NOMO-1 treated with dmso at 0.1 percent for 144 hours (cell line): ENCODE data around the gene ISM2.
"Not testable (repeated sequence)": the region's sequence is repeated elsewhere in the genome, so short reads cannot be mapped to it uniquely, and the experiment has no call there.

ENCODE experiments used
- DNase-seq: peaks from one replicate; lab custom pipeline; 2025; ENCODE audit not compliant: unreplicated experiment; lab: John Stamatoyannopoulos, UW

Gene ISM2

GRCh38 chr14:77498120-77498979 is at the start of gene ISM2:
TSS of gene ISM2 (minus strand) at chr14:77498816. CDS start at chr14:77498793, 23 bp downstream.
- DNase-seq: no peak

GRCh38 chr14:77547512-77548180 is 49.0 kb upstream of the ISM2 start:
- DNase-seq: no peak

- not testable (repeated sequence) for DNase-seq
Measured at GRCh38 chr14:77545171-77545570, 46.6 kb upstream of the ISM2 start.

- DNase-seq: no peak
Measured at GRCh38 chr14:77544571-77544970, 46.0 kb upstream of the ISM2 start.

- no peak for DNase-seq
Measured at GRCh38 chr14:77543637-77544334, 45.2 kb upstream of the ISM2 start.

GRCh38 chr14:77543240-77543551 is 44.6 kb upstream of the ISM2 start:
- no peak for DNase-seq

DNA sequence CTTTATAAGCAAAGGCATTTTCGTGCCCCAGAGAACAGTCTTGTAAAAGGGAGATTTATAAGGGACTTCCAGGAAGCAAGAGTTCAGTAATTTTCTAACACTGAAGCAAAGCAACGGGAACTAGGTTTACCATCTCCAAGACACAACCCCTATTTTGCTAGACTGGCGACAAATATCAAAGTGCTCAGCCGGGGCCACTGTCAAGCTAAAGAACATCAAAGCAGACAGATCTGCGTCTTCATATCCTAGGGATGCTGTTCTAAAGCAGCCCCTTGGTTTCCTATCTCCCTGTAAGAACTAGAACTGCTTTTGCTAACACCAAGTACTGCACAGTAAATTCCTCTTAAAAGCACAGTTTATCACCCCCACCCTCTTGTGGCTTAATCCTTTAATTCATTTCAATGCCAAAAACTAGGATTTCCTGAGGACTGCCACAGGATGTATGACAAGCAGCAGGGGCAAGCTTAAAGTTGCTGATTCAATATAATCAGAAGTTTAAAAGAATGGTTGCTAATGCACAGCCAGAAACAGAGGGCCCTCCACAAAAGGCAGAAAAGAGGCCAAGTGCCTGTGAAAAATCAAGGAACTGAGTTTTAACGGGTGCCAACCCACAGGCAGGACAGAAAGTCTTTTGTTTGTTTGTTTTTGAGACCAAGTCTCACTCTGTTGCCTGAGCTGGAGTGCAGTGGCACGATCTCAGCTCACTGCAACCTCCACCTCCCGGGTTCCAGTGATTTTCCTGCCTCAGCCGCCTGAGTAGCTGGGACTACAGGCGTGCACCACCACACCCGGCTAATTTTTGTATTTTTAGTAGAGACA is 44.0 kb upstream of the ISM2 start:
- DNase-seq: no peak

DNA sequence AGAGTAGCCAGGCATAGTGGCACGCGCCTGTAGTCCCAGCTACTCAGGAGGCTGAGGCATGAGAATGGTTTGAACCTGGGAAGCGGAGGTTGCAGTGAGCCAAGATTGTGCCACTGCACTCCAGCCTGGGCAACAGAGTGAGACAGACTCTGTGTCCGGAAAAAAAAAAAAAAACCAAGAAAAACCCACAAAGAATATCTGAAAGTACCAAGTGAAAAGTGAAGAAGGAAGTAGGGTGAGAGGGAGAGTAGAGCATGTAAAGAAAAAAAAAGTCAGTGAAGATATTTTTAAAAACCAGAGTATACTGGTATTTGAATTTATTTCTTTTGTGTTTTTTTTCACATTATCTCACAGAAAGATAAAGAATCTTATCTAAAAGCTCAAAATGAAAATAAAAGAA is 43.3 kb upstream of the ISM2 start:
- no peak for DNase-seq

DNA sequence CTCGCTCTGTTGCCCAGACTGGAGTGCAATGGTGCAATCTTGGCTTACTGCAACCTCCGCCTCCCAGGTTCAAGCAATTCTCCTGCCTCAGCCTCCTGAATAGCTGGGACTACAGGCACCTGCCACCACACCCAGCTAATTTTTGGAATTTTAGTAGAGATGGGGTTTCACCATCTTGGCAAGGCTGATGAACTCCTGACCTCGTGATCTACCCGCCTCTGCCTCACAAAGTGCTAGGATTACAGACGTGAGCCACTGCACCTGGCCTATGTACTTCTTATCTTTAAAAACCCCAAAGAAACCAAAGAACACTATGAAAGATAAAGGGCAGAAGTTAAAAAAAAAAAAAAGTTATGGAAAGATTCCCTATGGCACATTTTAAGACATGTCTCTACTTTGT is 38.3 kb upstream of the ISM2 start:
- not testable (repeated sequence) for DNase-seq

GRCh38 chr14:77531071-77531470 is 32.5 kb upstream of the ISM2 start:
- DNase-seq: no peak

GRCh38 chr14:77529963-77530362 is 31.3 kb upstream of the ISM2 start:
- no peak for DNase-seq

DNA sequence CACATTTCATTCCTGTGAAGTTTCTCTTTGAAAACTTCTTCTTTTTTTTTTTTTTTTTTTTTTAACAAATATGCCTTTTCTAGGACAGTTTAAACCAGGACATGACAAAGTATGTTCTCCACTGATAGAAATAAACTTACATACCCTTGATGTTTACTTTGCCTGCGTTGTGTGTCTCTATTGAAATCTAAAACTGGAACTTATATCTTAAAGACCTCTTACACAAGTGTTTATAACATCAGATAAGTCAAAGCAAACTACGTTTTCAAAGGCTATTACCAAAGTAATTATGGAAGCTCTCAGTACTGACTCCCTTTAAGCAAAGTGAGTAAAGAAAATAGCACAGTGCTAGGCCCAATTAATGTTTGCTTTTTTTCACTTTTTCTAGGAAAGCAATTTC is 30.6 kb upstream of the ISM2 start:
- no peak for DNase-seq

DNA sequence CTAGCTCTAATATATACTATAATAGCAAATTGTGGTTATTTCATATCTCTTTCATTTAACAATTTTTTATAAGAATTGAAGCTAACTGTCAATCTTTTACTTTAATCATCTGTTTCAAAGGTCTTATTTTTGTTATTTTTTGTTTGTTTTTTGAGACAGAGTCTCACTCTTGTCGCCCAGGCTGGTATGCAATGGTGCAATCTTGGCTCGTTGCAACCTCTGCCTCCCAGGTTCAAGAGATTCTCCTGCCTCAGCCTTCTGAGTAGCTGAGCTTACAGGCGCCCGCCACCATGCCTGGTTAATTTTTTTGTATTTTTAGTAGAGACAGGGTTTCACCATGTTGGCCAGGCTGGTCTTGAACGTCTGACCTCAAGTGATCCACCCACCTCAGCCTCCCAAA is 30.1 kb upstream of the ISM2 start:
- DNase-seq: not testable (repeated sequence)

DNA sequence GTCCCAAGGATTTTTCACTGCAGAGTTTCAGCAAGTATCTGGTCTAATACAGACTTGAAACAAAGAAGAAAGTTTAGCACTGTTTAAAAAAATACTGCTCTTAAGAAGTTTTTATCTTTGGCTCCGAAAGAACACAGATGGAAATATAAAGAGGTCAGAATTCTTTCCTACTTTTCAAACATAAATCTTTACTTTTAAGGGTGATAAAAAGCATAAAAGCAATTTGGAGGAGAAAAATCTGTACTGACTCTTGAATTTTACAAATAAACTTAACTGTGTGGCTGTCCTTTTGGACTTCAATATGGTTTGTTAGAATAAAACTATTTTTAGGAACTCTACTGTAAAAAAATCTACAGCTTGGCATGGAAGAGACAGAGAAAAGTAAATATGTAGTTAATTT is 27.6 kb upstream of the ISM2 start:
- DNase-seq: no peak

DNA sequence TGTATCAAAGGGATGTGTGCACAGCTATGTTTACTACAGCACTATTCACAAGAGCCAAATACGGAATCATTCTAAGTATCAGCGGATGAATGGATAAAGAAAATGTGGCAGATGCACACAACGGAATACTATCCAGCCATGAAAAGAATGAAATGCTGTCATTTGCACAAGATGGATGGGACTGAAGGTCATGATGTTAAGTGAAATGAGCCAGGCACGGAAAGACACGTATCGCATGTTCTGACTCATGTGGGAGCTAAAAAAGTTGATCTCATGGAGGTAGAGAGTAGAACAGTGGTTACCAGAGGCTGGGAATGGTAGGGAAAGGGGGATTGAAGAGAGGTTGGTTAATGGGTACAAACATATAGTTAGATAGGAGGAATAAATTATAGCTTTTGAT is 25.9 kb upstream of the ISM2 start:
- DNase-seq: no peak

GRCh38 chr14:77523109-77523508 is 24.5 kb upstream of the ISM2 start:
- DNase-seq: no peak

- no peak for DNase-seq
Measured at GRCh38 chr14:77520555-77520954, 21.9 kb upstream of the ISM2 start.

GRCh38 chr14:77516126-77516525 is 17.5 kb upstream of the ISM2 start:
- no peak for DNase-seq

- no peak for DNase-seq
Measured at GRCh38 chr14:77511486-77512162, 13.0 kb upstream of the ISM2 start.

DNA sequence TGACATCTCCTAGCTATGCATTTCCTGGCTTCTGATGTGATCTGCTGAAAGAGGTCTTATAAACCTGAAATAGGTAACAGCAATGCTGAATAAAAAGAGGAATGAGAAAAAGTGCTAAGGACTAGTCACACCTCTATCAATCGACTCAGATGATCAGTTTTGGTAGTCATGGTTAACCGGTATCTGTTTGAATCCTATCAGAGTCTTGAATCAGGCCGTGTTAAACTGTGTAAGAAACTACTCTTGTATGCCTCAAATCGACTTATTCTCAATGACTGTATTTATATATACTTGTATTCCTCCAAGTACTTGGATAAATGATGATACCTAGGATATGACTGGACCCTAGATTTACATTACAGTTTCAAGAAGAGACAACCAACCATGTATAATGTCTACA is 10.8 kb upstream of the ISM2 start:
- DNase-seq: no peak

GRCh38 chr14:77508876-77509275 is 10.3 kb upstream of the ISM2 start:
- DNase-seq: no peak
